GM18502 (cell line): ENCODE data around the gene MDM4.

Source experiments
- ATAC-seq: cut with Tn5 transposase; IDR thresholded peaks from one replicate; pipeline ENCODE4 v1.9.1; 2021; ENCODE audit warnings: mild to moderate bottlenecking; ENCODE audit not compliant: unreplicated experiment, poor library complexity

Gene MDM4

DNA sequence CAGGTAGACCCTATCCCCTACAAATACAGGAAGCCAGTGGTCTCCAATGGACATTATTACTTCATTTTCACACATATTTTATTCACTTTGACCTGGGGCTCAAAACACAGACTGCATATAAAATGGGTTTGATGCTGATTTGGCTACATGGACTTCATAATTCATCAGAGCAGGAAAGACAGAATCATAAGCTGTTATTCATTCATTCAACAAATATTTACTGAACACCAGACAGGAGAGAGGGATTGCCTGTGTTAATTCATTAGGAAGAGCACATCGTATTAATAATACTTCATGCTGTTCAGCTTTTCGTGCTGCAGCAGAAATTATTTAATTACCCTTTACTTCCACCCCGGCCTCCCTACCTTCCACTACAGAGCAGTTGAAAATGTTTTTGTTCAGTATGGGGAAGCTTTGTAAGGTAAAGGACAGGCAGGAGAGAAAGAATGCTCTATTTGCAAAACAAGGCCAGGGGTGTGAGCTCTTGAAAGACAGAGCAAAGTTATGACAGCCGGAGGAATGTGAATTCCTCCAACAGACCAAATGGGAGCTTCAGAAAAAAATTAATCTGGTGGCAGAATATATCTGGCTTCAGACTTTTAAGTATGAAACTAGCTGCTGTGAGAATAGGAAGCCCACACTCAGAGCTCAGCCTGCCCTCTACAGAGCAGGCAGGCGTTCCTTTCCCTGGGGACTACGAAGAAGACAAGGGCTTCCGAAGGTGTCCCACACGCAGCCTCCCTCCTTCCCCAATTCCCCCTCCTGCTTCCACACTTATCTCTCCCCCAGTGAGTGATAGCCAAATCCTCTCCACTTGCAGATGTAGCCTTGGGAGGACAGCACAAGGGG, 58.0 kb downstream of the MDM4 start:
- ATAC-seq: no peak

DNA sequence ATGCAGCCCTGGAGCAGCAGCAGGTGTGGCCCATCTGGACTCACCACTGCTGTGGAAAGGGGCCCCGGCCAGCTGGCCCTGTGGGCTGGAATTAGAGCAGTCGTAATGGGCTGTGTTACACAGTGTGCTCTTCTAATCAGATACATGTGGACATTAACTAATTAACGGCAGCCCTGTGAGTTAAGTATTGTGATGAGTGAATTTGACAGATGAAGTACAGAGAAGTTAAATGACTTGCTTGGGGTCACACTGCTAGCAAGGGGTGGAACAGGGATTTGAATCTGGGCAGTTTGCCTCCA, 58.6 kb downstream of the MDM4 start:
- ATAC-seq: no peak

DNA sequence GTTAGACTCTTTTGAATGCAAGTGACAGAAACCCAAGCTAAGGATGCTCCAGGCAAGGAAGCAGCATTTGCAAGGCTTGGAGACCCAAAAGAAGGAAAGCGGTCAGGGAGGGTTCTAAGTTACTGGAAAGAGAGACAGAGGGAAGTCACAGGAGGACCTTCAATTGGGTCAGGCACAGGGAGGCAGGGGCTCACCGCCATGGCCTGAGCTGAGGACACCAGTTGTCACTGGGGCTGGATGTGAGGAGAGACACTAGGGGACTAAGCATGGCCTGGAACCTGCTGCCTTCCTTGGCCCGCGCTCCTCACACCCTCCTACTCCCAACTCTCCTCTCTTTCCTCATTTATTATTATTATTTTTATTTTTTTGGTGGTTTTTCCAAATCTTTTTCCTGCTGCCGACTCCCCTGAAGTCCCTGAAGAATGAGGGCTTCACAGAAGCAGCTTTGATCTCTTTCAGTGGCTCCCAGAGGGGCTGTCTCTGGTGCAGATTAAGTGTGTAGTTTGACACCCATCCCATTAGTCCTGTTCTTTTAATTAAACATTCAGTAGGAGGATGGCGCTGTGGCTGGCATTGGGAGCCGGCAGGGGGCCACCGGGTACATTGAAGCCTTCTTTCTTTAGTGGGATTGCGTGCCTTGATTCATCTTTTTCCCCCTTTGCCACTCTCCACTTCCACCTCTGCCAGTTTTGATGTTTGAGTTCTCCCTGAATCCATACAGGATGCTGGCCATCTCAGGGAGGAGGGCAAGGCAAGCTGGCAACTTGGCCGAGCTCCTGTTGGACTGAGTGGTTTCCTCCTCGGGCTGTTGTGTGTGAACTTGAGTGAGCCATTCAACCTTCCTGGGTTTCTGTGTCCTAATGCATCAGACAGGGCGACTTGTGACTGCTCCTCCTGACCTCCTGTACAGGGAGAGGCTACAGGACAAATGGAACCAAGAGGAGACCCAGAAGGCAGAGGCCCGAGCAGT, 59.3 kb downstream of the MDM4 start:
- ATAC-seq: no peak

GRCh38 chr1:204576422-204576821, 60.2 kb downstream of the MDM4 start:
- ATAC-seq: no peak

- ATAC-seq: peak; percentile 11
These were observed 61.7 kb downstream of the MDM4 start for GRCh38 chr1:204577794-204578478.

DNA sequence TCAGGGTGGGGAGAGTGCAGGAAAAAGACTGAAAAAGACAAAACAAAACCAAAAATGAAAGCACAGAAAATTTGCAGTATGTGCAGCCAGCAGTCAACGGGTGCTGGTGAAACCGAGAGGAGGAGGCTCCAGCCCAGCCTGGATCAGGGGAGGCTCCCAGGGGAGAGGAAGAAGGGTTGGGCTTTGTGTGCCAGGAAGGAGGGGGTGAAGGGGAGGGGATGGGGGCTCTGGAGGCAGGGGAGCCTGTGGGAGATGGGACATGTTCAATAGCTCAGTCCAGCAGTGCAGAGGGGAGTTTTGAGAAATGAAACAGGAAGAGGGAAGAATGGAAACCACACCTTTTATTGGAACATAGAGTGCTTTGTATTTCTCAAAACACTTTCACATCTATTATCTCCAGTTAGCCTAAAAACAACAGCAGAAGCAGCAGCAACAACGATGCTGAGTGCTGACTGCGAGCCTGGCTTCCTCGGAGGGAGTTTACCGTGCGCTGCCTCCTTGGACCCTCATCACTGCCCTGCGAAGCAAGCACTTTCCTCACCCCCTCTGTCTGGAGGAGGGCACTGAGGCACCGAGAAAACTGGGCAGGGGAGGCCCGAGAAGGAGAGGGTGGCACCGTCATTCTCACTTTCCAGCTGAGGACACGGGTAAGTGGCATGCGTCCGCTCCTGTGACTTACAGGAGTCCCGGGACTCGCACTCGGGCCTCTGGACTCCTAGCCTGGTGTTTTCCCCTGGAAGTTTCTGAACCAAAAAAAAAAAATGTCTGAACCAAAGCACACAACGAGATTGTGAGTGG, 62.9 kb downstream of the MDM4 start:
- ATAC-seq: peak; percentile 81

DNA sequence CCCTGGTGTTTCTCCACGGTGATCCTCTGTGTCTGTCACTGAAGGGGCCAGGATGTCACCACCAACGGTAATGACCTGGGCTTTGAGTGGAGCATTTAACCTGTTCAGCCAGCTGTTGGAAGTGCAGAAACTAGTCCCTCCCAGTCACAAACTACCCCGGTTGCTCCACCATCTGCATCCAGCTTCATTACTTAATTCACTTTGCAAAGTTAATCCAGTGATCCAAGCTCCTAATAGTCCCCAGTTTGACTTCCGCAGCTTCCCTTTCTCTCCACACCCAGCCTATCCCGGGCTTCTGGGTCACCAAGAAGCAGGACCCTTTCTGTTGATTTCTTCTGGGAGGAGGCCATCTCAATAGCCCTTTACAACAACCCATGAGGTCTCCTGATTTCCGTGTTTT, 63.5 kb downstream of the MDM4 start:
- no peak for ATAC-seq

GRCh38 chr1:204580862-204581261, 64.7 kb downstream of the MDM4 start:
- ATAC-seq: no peak

DNA sequence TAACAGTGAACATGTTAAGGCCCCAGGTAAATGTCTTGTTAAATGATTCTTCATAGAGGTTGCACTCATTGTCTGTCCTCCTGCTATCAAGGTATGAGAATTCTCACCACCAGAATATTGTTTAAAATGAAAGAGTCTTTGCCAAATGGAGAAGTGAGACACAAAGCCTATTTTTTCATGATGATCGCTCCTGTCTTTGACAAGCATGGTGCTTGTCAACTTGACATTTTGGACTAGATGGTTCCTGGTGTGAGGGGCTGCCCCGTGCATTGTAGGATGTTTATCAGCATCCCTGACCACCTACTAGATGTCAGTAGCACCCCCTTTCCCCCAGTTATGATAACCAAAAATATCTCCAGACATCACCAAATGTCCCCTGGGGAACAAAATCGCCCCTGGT, 65.6 kb downstream of the MDM4 start:
- ATAC-seq: no peak

GRCh38 chr1:204583909-204584632, 67.9 kb downstream of the MDM4 start:
- no peak for ATAC-seq

- ATAC-seq: no peak
These were observed 68.6 kb downstream of the MDM4 start for GRCh38 chr1:204584699-204585372.

- no peak for ATAC-seq
These were observed 71.4 kb downstream of the MDM4 start for GRCh38 chr1:204587621-204588020.

DNA sequence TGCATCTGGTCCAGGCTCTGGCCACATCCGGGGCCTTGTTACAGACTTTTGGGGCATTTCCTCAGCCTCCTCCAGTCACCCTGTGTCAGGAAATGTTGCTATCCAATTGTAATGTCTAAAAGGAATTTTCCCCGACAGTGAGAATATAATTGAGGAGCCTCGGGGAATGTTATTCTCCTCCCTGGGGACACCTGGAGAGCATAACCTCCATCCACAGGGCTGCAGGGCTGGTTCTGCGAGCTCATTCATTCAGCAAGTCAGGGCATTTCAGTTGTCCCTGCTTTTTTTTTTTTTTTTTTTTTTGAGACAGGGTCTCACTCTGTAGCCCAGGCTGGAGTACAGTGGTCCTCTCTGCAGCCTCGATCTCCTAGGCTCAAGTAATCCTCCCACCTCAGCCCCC, 72.6 kb downstream of the MDM4 start:
- ATAC-seq: no peak

GRCh38 chr1:204589409-204590038, 73.3 kb downstream of the MDM4 start:
- ATAC-seq: no peak

GRCh38 chr1:204591473-204592090, 75.4 kb downstream of the MDM4 start:
- no peak for ATAC-seq

GRCh38 chr1:204592246-204592948, 76.2 kb downstream of the MDM4 start:
- no peak for ATAC-seq

DNA sequence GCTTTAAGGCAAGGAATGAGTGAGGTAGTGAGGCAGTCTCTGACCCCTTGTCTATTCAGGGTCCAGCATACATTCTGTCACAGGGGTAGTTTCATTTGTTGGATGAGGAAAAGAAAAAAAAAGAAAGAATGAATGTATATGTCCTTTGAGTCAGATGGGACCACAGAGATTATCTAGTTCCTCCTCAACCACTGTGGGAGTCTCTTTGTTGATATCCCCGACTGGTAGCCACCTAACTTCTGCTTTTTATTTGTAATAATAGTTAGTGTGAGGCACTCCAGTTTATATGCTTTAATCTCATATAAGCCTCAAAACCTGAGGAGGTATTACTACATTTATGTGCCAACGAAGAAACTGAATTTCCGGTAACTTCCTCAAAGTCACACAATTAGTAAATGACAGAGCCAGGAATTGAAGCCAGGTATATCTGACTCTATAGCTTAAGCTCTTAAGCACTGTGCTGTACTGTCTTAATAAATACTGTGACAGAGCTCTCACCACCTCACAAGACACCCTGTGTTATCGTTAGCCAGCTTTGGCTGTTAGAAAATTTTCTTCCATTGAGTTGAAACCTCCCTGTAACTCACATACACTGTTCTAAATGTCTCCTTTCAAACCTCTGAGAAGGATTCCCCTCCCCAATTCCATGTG, 82.2 kb downstream of the MDM4 start:
- ATAC-seq: no peak
